IgD-negative memory B cell (primary cell): ENCODE data around the gene EPB41L3. TPM values are rescaled to one million over a fixed set of nuclear protein-coding genes. Genes with fewer than 3 reads are reported as not detected.
A peak's percentile ranks its signal among the peaks of the same experiment; 100 is the strongest.

Experiments used
- H3K27ac Mint-ChIP-seq, 3 donors: one replicate each; pipeline ENCODE4 v1.8.0; 2020 to 2022; ENCODE audit warnings: mild to moderate bottlenecking in 3 of 3, mixed read lengths in 3 of 3, moderate library complexity in 1 of 3
- H3K27me3 Mint-ChIP-seq: one replicate; pipeline ENCODE4 v1.8.0; 2021; ENCODE audit warnings: mixed read lengths
- H3K36me3 Mint-ChIP-seq: one replicate; pipeline ENCODE4 v1.8.0; 2020; ENCODE audit warnings: mild to moderate bottlenecking, mixed read lengths
- H3K4me1 Mint-ChIP-seq, 3 donors: one replicate each; pipeline ENCODE4 v1.8.0; 2020 to 2022; ENCODE audit warnings: mixed read lengths in 3 of 3, mild to moderate bottlenecking in 1 of 3
- H3K4me3 Mint-ChIP-seq, 4 donors: one replicate each; pipeline ENCODE4 v1.8.0; 2020 to 2022; ENCODE audit warnings: mild to moderate bottlenecking in 4 of 4, mixed read lengths in 4 of 4, moderate library complexity in 3 of 4
- H3K9me3 Mint-ChIP-seq, 3 donors: one replicate each; pipeline ENCODE4 v1.8.0; 2020 to 2021; ENCODE audit warnings: mixed read lengths in 3 of 3, mild to moderate bottlenecking in 1 of 3
- polyA plus RNA-seq: library from polyadenylated mRNA; unstranded; fragments of 300-500 nt; fragmentation: Illumina TruSeq; gene quantifications from one replicate; pipeline ENCODE4 v1.2.3, GENCODE V29; 2021

EPB41L3 gene
- polyA plus RNA-seq, 1 donor from 2014 or later, result 0.39 TPM

- Mint-ChIP-seq H3K36me3 (no peaks in the 10 kb centered on the region), H3K4me1 (no peaks in the 10 kb centered on the region), H3K4me3 (no peak overlapping the region), H3K9me3 (no peaks in the 10 kb centered on the region), H3K27me3 (peaks cover 1% of the 10 kb centered on the region), H3K27ac (no peak overlapping the region)
These were observed 111.8 kb downstream of the EPB41L3 start for GRCh38 chr18:5431836-5432575.

- H3K27ac Mint-ChIP-seq, result no peak overlapping the region
- H3K4me1 Mint-ChIP-seq, result no peaks in the 10 kb centered on the region
- peaks cover 1% of the 10 kb centered on the region for H3K27me3 Mint-ChIP-seq
- no peaks in the 10 kb centered on the region for H3K36me3 Mint-ChIP-seq
- H3K9me3 Mint-ChIP-seq, result no peaks in the 10 kb centered on the region
- no peak overlapping the region for H3K4me3 Mint-ChIP-seq
These were observed 113.7 kb downstream of the EPB41L3 start for GRCh38 chr18:5430131-5430530.

- Mint-ChIP-seq H3K36me3 (no peaks in the 10 kb centered on the region), H3K27ac (no peak overlapping the region), H3K27me3 (peaks cover 1% of the 10 kb centered on the region), H3K4me3 (no peak overlapping the region), H3K4me1 (no peaks in the 10 kb centered on the region), H3K9me3 (no peaks in the 10 kb centered on the region)
These were observed 114.1 kb downstream of the EPB41L3 start for GRCh38 chr18:5429681-5430080.

- Mint-ChIP-seq H3K36me3 (no peaks in the 10 kb centered on the region), H3K4me3 (no peak overlapping the region), H3K27ac (no peak overlapping the region), H3K4me1 (no peaks in the 10 kb centered on the region), H3K27me3 (peaks cover 1% of the 10 kb centered on the region), H3K9me3 (no peaks in the 10 kb centered on the region)
These were observed 118.1 kb downstream of the EPB41L3 start for GRCh38 chr18:5425721-5426120.

- H3K9me3 Mint-ChIP-seq, result no peaks in the 10 kb centered on the region
- peaks cover 1% of the 10 kb centered on the region for H3K27me3 Mint-ChIP-seq
- H3K4me1 Mint-ChIP-seq, result no peaks in the 10 kb centered on the region
- no peak overlapping the region for H3K27ac Mint-ChIP-seq
- no peak overlapping the region for H3K4me3 Mint-ChIP-seq
- no peaks in the 10 kb centered on the region for H3K36me3 Mint-ChIP-seq
These were observed 118.7 kb downstream of the EPB41L3 start for GRCh38 chr18:5424903-5425664.

- Mint-ChIP-seq H3K27ac (no peak overlapping the region), H3K4me1 (peaks cover 0 to under 1% (median 0%) of the 10 kb centered on the region in 3 donors), H3K9me3 (no peaks in the 10 kb centered on the region), H3K27me3 (peaks cover 10% of the 10 kb centered on the region), H3K4me3 (no peak overlapping the region), H3K36me3 (no peaks in the 10 kb centered on the region)
These were observed 121.2 kb downstream of the EPB41L3 start for GRCh38 chr18:5422626-5423025.

GRCh38 chr18:5421981-5422380 lies 121.8 kb downstream of the EPB41L3 start:
- H3K36me3 Mint-ChIP-seq, result no peaks in the 10 kb centered on the region
- H3K27me3 Mint-ChIP-seq, result peaks cover 12% of the 10 kb centered on the region
- H3K4me1 Mint-ChIP-seq, result peaks cover 0 to 4% (median 0%) of the 10 kb centered on the region in 3 donors
- H3K27ac Mint-ChIP-seq, result no peak overlapping the region
- no peaks in the 10 kb centered on the region for H3K9me3 Mint-ChIP-seq
- H3K4me3 Mint-ChIP-seq, result no peak overlapping the region

GRCh38 chr18:5420906-5421305 lies 122.9 kb downstream of the EPB41L3 start:
- H3K9me3 Mint-ChIP-seq, result no peaks in the 10 kb centered on the region
- H3K36me3 Mint-ChIP-seq, result no peaks in the 10 kb centered on the region
- H3K27me3 Mint-ChIP-seq, result peaks cover 15% of the 10 kb centered on the region
- peaks cover 0 to 4% (median 0%) of the 10 kb centered on the region in 3 donors for H3K4me1 Mint-ChIP-seq
- no peak overlapping the region for H3K4me3 Mint-ChIP-seq
- no peak overlapping the region for H3K27ac Mint-ChIP-seq

GRCh38 chr18:5419601-5420000 lies 124.2 kb downstream of the EPB41L3 start:
- Mint-ChIP-seq H3K36me3 (no peaks in the 10 kb centered on the region), H3K9me3 (no peaks in the 10 kb centered on the region), H3K4me3 (no peak overlapping the region), H3K4me1 (peaks cover 0 to 4% (median 0%) of the 10 kb centered on the region in 3 donors), H3K27me3 (peaks cover 20% of the 10 kb centered on the region), H3K27ac (no peak overlapping the region)

- Mint-ChIP-seq H3K27ac (no peak overlapping the region), H3K4me3 (no peak overlapping the region), H3K4me1 (peaks cover 0 to 4% (median 0%) of the 10 kb centered on the region in 3 donors), H3K27me3 (peaks cover 20% of the 10 kb centered on the region), H3K9me3 (no peaks in the 10 kb centered on the region), H3K36me3 (no peaks in the 10 kb centered on the region)
These were observed 124.8 kb downstream of the EPB41L3 start for GRCh38 chr18:5419030-5419429.

GRCh38 chr18:5417342-5417741 lies 126.5 kb downstream of the EPB41L3 start:
- Mint-ChIP-seq H3K27ac (no peak overlapping the region), H3K9me3 (no peaks in the 10 kb centered on the region), H3K4me3 (no peak overlapping the region), H3K36me3 (no peaks in the 10 kb centered on the region), H3K27me3 (peaks cover 20% of the 10 kb centered on the region), H3K4me1 (peaks cover 0 to 4% (median 0%) of the 10 kb centered on the region in 3 donors)

GRCh38 chr18:5416112-5416511 lies 127.7 kb downstream of the EPB41L3 start:
- Mint-ChIP-seq H3K27ac (no peak overlapping the region), H3K27me3 (peaks cover 20% of the 10 kb centered on the region)

GRCh38 chr18:5415665-5416064 lies 128.1 kb downstream of the EPB41L3 start:
- Mint-ChIP-seq H3K9me3 (no peaks in the 10 kb centered on the region), H3K4me3 (peak overlapping the region in 1 of 4 donors; percentile 35), H3K27ac (no peak overlapping the region), H3K27me3 (peaks cover 20% of the 10 kb centered on the region), H3K36me3 (no peaks in the 10 kb centered on the region), H3K4me1 (peaks cover 0 to 4% (median 0%) of the 10 kb centered on the region in 3 donors)

More at GRCh38 chr18:5416112-5416511, 127.7 kb downstream of the EPB41L3 start:
- peaks cover 0 to 4% (median 0%) of the 10 kb centered on the region in 3 donors for H3K4me1 Mint-ChIP-seq
- peak overlapping the region in 1 of 4 donors; percentile 35 for H3K4me3 Mint-ChIP-seq
- no peaks in the 10 kb centered on the region for H3K36me3 Mint-ChIP-seq
- H3K9me3 Mint-ChIP-seq, result no peaks in the 10 kb centered on the region

- Mint-ChIP-seq H3K36me3 (no peaks in the 10 kb centered on the region), H3K4me1 (peaks cover 0 to 4% (median 0%) of the 10 kb centered on the region in 3 donors), H3K4me3 (no peak overlapping the region), H3K9me3 (no peaks in the 10 kb centered on the region), H3K27me3 (peaks cover 20% of the 10 kb centered on the region), H3K27ac (no peak overlapping the region)
These were observed 128.8 kb downstream of the EPB41L3 start for GRCh38 chr18:5415031-5415430.

- no peak overlapping the region for H3K27ac Mint-ChIP-seq
- H3K36me3 Mint-ChIP-seq, result no peaks in the 10 kb centered on the region
- H3K27me3 Mint-ChIP-seq, result peaks cover 18% of the 10 kb centered on the region
- H3K9me3 Mint-ChIP-seq, result no peaks in the 10 kb centered on the region
- H3K4me1 Mint-ChIP-seq, result peaks cover 0 to 4% (median 0%) of the 10 kb centered on the region in 3 donors
- no peak overlapping the region for H3K4me3 Mint-ChIP-seq
These were observed 129.3 kb downstream of the EPB41L3 start for GRCh38 chr18:5414546-5414945.
